Muscle of arm (tissue), 12 donors: ENCODE measurements around the gene HDAC3. TPM values are rescaled to one million over a fixed set of nuclear protein-coding genes. Genes with fewer than 3 reads are reported as not detected.
A peak's percentile ranks its signal among the peaks of the same experiment; 100 is the strongest.

Experiments
- DNase-seq: peaks from one replicate; pipeline ENCODE4 v3.0.0-alpha.2; 2013
- polyA plus RNA-seq, 12 donors: library from polyadenylated mRNA; unstranded; fragments of 120-200 nt; gene quantifications; one replicate each; pipeline ENCODE4 v1.2.1, GENCODE V29; 2013; ENCODE audit not compliant: insufficient read length in 12 of 12

Gene HDAC3
- polyA plus RNA-seq, 12 donors, result 36.9 to 87.4 (median 51.4) TPM; not detected in 1

GRCh38 chr5:141608557-141608956 lies 28.1 kb downstream of the HDAC3 start:
- DNase-seq, result no peak

DNA sequence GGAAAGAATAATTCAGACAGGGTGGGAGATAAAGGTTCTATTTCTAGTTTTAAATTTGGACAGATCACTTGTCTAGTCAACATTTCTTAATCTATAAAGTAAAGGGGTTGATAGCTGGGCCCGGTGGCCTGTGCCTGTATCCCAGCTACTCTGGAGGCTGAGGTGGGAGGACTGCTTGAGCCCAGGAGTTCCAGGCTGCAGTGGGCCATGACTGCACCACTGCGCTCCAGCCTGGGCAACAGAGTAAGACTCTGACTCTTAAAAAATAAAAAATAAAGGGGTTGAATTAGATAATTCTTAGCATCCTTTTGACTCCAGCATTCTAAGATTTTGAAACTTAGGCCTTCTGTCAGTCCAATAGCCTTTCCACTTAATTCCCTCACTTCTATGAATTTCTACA lies 28.6 kb downstream of the HDAC3 start:
- no peak for DNase-seq

DNA sequence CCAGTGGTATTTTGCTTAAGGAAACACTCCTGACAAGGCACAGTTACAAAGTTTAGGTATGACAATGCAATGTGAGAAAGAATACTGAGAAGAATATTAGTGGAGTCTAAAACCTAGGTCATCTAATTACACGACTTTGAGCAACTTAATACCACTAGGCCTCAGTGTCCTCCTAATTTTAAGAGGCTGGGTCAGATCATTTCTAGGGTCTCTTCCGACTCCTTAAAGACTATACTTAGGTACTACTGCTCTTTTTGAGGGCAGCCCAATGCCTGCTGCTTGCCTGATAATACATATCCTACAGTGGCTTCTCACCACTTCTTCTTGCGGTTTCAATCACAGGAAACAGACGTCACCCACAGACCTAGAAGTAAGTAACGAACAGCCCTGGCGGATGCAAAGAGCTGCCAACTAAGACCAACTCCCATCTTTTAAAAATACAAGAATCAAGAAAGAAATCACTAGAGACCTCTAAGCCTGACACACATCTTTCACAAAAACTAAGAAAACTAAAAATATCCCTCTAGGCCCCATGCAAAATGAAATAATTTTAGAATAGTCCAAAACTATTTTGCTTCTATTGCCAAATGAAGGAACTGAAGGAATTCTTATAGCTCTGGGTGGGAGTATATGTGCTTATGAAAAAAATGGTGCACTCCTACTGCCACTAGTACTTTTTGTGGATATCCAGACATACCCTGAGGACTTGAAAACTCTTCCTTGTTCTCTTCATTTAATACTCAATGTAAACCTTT lies 30.9 kb downstream of the HDAC3 start:
- no peak for DNase-seq

GRCh38 chr5:141603923-141604717 lies 32.5 kb downstream of the HDAC3 start:
- DNase-seq, result peak; percentile 55

DNA sequence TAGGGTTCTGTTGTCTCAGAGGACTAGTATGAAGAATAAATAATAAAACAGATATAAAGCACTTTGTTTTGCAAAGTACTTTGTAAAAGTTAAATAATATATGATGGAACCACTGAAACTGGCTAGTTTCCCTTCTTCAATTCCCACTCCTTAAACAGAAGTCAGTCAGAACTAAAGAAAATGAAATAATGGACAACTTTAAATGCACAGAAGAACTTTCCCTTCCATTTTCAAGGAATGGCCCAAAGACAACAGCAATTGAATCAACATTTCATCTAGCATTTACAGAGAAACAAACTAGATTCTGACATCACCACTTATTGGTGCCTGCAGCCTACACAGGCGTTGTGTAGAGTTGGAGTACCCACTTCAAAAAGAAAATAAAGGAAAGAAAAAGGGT lies 34.0 kb downstream of the HDAC3 start:
- no peak for DNase-seq

- DNase-seq, result no peak
These were observed 38.0 kb downstream of the HDAC3 start for GRCh38 chr5:141598391-141599345.

DNA sequence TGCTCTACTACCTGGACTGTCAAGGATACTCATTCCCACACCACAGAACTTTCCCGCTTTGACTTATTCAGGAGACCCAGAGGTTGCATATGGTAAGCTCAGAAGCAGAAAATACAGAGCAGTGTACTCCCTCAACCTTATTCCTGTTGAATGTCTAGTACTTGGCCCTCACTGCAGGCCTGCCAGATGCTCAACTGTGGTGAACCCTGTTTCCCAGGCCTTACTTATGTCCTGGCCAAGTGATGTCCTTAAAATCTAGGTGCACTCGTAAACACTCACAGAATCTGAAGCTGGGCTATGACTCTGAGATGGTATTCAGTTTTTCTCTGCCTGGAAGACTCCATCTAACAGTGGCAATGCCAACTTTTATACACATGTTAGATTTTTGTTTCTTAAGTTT lies 38.8 kb downstream of the HDAC3 start:
- no peak for DNase-seq

DNA sequence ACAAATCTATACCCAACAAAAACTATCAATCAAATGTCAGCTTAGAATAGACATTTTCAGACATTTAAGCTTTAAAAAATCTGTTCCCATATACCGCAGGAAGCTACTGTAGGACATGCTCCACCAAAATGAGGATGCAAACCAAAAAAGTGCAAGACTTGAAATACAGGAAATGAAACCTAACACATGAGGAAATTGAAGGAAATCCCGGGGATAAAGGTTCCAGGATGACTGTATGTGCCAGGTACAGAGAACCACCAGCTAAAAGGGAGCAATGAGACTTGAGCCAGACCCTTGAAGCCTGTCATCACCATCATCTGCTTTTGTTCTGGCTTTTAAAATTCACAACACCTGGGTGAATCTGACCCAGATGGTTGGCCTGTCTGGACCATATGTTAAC lies 39.3 kb downstream of the HDAC3 start:
- DNase-seq, result no peak

GRCh38 chr5:141596867-141597266 lies 39.8 kb downstream of the HDAC3 start:
- DNase-seq, result no peak

DNA sequence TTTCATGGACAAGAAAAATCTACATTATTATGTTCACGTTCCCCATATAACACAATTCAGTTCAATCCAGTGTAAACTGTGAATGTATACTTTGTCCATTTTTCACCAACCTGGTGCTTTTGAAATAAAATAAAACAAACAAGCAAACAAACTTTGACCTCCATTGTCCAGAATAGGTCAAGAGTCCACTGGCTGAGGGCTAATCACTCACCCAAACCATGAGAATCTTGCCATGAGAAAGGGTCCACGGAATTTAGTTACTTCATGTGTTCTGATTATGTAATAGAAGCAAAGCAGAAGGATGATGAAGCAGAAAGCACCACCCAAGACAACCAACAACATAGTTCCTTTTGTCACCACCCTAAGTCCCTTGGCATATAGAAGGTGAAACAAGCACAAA lies 46.5 kb downstream of the HDAC3 start:
- DNase-seq, result no peak

GRCh38 chr5:141586246-141586645 lies 50.4 kb downstream of the HDAC3 start:
- no peak for DNase-seq

DNA sequence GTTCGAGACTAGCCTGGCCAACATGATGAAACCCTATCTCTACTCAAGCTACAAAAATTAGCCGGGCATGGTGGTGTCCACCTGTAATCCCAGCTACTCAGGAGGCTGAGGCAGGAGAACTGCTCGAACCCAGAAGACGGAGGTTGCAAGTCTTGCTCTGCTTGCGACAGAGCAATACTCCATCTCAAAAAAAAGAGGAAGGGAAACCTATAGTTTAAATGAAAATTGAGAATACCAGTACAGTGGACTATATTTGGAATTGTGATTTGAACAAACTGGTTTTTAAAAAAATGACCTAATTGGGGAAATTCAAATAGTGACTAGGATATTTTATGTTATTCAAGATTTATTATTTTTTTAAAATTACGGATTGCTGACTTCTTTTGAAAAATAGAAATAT lies 51.1 kb downstream of the HDAC3 start:
- DNase-seq, result no peak

DNA sequence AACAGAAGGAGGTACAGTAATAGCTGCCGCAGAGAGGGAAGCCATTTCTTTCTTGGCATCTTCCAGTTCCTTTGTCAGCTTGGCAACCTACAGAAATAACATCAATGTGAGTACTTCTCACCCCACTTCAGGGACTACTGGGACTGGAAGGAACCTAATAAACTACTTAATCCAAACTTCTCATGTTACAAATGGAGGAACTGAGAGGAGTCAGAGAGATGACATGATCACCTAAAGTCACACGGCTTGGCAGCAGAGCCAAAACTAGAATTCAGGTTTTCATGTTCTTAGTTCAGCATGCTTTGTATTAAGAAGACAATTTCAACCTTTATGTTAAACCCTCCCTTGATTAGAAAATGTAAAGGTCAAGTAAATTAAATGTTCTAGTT lies 62.5 kb downstream of the HDAC3 start:
- DNase-seq, result no peak

- no peak for DNase-seq
These were observed 63.0 kb downstream of the HDAC3 start for GRCh38 chr5:141573489-141574121.

Other genes starting within 250 kb of the HDAC3 start
- 1 to 10 TPM in 11 of 12 donors, not detected in 1; 1.9 to 3.5 (median 2.3) TPM for gene PCDHGB4, start 249.2 kb downstream of the HDAC3 start, polyA plus RNA-seq
- gene PCDHGA8, start 244.2 kb downstream of the HDAC3 start, polyA plus RNA-seq, result 1 to 10 TPM in 1 of 12 donors, under 1 TPM in 9, not detected in 2; 0.34 to 1.1 (median 0.66) TPM
- 1 to 10 TPM in 11 of 12 donors, not detected in 1; 2.7 to 7.7 (median 4.0) TPM for gene PCDHGB5, start 238.9 kb downstream of the HDAC3 start, polyA plus RNA-seq
- 1 to 10 TPM in 11 of 12 donors, not detected in 1; 2.8 to 5.2 (median 4.2) TPM for gene PCDHGA9, start 234.1 kb downstream of the HDAC3 start, polyA plus RNA-seq
- 1 to 10 TPM in 11 of 12 donors, not detected in 1; 2.8 to 7.7 (median 4.3) TPM for gene PCDHGB6, start 228.8 kb downstream of the HDAC3 start, polyA plus RNA-seq
- gene PCDHGA10, start 223.9 kb downstream of the HDAC3 start, polyA plus RNA-seq, result 1 to 10 TPM in 11 of 12 donors, not detected in 1; 1.3 to 3.4 (median 1.8) TPM
- gene PCDHGB7, start 219.2 kb downstream of the HDAC3 start, polyA plus RNA-seq, result 10 to 100 TPM in 3 of 12 donors, 1 to 10 TPM in 8, not detected in 1; 6.5 to 14.7 (median 8.6) TPM
- gene PCDHGA11, start 215.8 kb downstream of the HDAC3 start, polyA plus RNA-seq, result 1 to 10 TPM in 10 of 12 donors, not detected in 2; 2.6 to 5.1 (median 3.4) TPM
- 1 to 10 TPM in 10 of 12 donors, not detected in 2; 1.2 to 4.6 (median 2.1) TPM for gene PCDHGA12, start 206.3 kb downstream of the HDAC3 start, polyA plus RNA-seq
- 100 to 1,000 TPM in 7 of 12 donors, 10 to 100 TPM in 4, not detected in 1; 86.1 to 193 (median 119) TPM for gene PCDHGC3, start 160.9 kb downstream of the HDAC3 start, polyA plus RNA-seq
- 1 to 10 TPM in 9 of 12 donors, under 1 TPM in 1, not detected in 2; 0.93 to 2.7 (median 1.7) TPM for gene PCDHGC4, start 151.8 kb downstream of the HDAC3 start, polyA plus RNA-seq
- gene PCDHGC5, start 147.8 kb downstream of the HDAC3 start, polyA plus RNA-seq, result 1 to 10 TPM in 2 of 12 donors, under 1 TPM in 8, not detected in 2; 0.19 to 1.3 (median 0.71) TPM
- 10 to 100 TPM in 11 of 12 donors, not detected in 1; 19.9 to 47.9 (median 22.4) TPM for gene DIAPH1, start 17.8 kb downstream of the HDAC3 start, polyA plus RNA-seq
- under 1 TPM in 10 of 12 donors, not detected in 2; 0.10 to 0.84 (median 0.29) TPM for gene RELL2, start 148 bp upstream of the HDAC3 start, polyA plus RNA-seq
- 10 to 100 TPM in 3 of 12 donors, 1 to 10 TPM in 8, not detected in 1; 4.3 to 32.7 (median 7.8) TPM for gene FCHSD1, start 14.6 kb upstream of the HDAC3 start, polyA plus RNA-seq
- 10 to 100 TPM in 11 of 12 donors, not detected in 1; 10.8 to 22.0 (median 13.4) TPM for gene ARAP3, start 45.4 kb upstream of the HDAC3 start, polyA plus RNA-seq
- gene PCDH1, start 241.6 kb upstream of the HDAC3 start, polyA plus RNA-seq, result 10 to 100 TPM in 11 of 12 donors, not detected in 1; 12.4 to 23.6 (median 15.2) TPM